ENCODE results near the gene CEP41. TPM values are rescaled to one million over a fixed set of nuclear protein-coding genes. Genes with fewer than 3 reads are reported as not detected.

The CEP41 gene
- polyA plus RNA-seq, 3 donors = 2.9 to 8.5 (median 7.2) TPM

GRCh38 chr7:130386876-130387275 lies 53.9 kb downstream of the CEP41 start:
- Histone ChIP-seq H3K9me3 (replicated peaks in 1 of 2; ENCODE audit: control insufficient read depth in 1 of 2, insufficient read depth in 1 of 2, low read length in 2 of 2) (no peaks in the 10 kb centered on the region), H3K79me2 (ENCODE audit: insufficient read depth, low read length) (no peaks in the 10 kb centered on the region), H2AFZ (ENCODE audit: insufficient read depth, low read depth, low read length, poor library complexity, severe bottlenecking) (no peak overlapping the region), H4K20me1 (ENCODE audit: insufficient read depth, low read length) (no peaks in the 10 kb centered on the region), H3K9ac (ENCODE audit: insufficient read depth, low read length, poor library complexity, severe bottlenecking) (no peak overlapping the region), H3K4me1 (ENCODE audit: control insufficient read depth in 1 of 2, insufficient read depth in 2 of 2, low read length in 2 of 2) (peaks cover 13% of the 10 kb centered on the region in 2 donors), H3K36me3 (replicated peaks in 1 of 2; ENCODE audit: control insufficient read depth in 1 of 2, insufficient read depth in 2 of 2, low read length in 2 of 2) (no peaks in the 10 kb centered on the region), H3K4me3 (replicated peaks in 1 of 3; ENCODE audit: low read depth in 2 of 3, low read length in 3 of 3) (no peak overlapping the region), H3K27ac (ENCODE audit: low read depth in 1 of 2, low read length in 2 of 2) (no peak overlapping the region), H3K4me2 (replicated peaks; ENCODE audit: extremely low read depth, low read length, poor library complexity, severe bottlenecking) (no peak overlapping the region), H3K27me3 (ENCODE audit: control insufficient read depth in 2 of 2, insufficient read depth in 2 of 2, low read length in 2 of 2) (no peaks in the 10 kb centered on the region)
- H3K4me3 Mint-ChIP-seq = no peak overlapping the region
- peaks cover 0 to 3% (median 1%) of the 10 kb centered on the region in 3 donors for H3K27me3 Mint-ChIP-seq (ENCODE audit: low read depth in 3 of 3)
- DNase-seq = no peak
- H3K9me3 Mint-ChIP-seq = peaks cover 0 to 9% (median 3%) of the 10 kb centered on the region in 7 donors
- H3K36me3 Mint-ChIP-seq = peaks cover 0 to 2% of the 10 kb centered on the region in 2 donors
- intact Hi-C loops (cut with micrococcal nuclease) = no loop called here
- peaks cover 13% of the 10 kb centered on the region for H3K4me1 Mint-ChIP-seq
- TF ChIP-seq CTCF (IDR thresholded peaks at IDR 0.05) = no peak
- no peak overlapping the region for H3K27ac Mint-ChIP-seq
- 100% methylated on average over 3 of the region's 3 CpGs for WGBS (ENCODE audit: insufficient coverage)

- no peak overlapping the region for H2AFZ ChIP-seq (ENCODE audit: insufficient read depth, low read depth, low read length, poor library complexity, severe bottlenecking)
- H3K4me2 ChIP-seq (replicated peaks; ENCODE audit: extremely low read depth, low read length, poor library complexity, severe bottlenecking) = no peak overlapping the region
- intact Hi-C loops (cut with micrococcal nuclease) = no loop called here
- no peak overlapping the region for H3K9ac ChIP-seq (ENCODE audit: insufficient read depth, low read length, poor library complexity, severe bottlenecking)
- DNase-seq = no peak
- H3K27me3 ChIP-seq (ENCODE audit: control insufficient read depth in 2 of 2, insufficient read depth in 2 of 2, low read length in 2 of 2) = no peaks in the 10 kb centered on the region
- H3K4me3 Mint-ChIP-seq = no peak overlapping the region
- peaks cover 13% of the 10 kb centered on the region in 2 donors for H3K4me1 ChIP-seq (ENCODE audit: control insufficient read depth in 1 of 2, insufficient read depth in 2 of 2, low read length in 2 of 2)
- H3K4me1 Mint-ChIP-seq = peaks cover 13% of the 10 kb centered on the region
- no peaks in the 10 kb centered on the region for H3K79me2 ChIP-seq (ENCODE audit: insufficient read depth, low read length)
- H3K36me3 ChIP-seq (replicated peaks in 1 of 2; ENCODE audit: control insufficient read depth in 1 of 2, insufficient read depth in 2 of 2, low read length in 2 of 2) = no peaks in the 10 kb centered on the region
- 99% methylated on average over 5 of the region's 6 CpGs for whole genome bisulfite sequencing (ENCODE audit: insufficient coverage)
- H3K36me3 Mint-ChIP-seq = peaks cover 0 to 2% of the 10 kb centered on the region in 2 donors
- H3K27ac Mint-ChIP-seq = peak overlapping the region in 1 of 7 donors; percentile 13
- no peaks in the 10 kb centered on the region for H3K9me3 ChIP-seq (replicated peaks in 1 of 2; ENCODE audit: control insufficient read depth in 1 of 2, insufficient read depth in 1 of 2, low read length in 2 of 2)
- H3K27me3 Mint-ChIP-seq (ENCODE audit: low read depth in 3 of 3) = peaks cover 0 to 3% (median 2%) of the 10 kb centered on the region in 3 donors
- no peak overlapping the region for H3K4me3 ChIP-seq (replicated peaks in 1 of 3; ENCODE audit: low read depth in 2 of 3, low read length in 3 of 3)
- peaks cover 0 to 9% (median 3%) of the 10 kb centered on the region in 7 donors for H3K9me3 Mint-ChIP-seq
- no peaks in the 10 kb centered on the region for H4K20me1 ChIP-seq (ENCODE audit: insufficient read depth, low read length)
- no peak for TF ChIP-seq CTCF (IDR thresholded peaks at IDR 0.05)
- H3K27ac ChIP-seq (ENCODE audit: low read depth in 1 of 2, low read length in 2 of 2) = no peak overlapping the region
These were observed 55.2 kb downstream of the CEP41 start for GRCh38 chr7:130385600-130386066.

Data from CD14-positive monocyte (primary cell).